Activated CD8-positive, alpha-beta T cell treated with anti-CD3 and anti-CD28 coated beads for 36 hours (primary cell): ENCODE data around the gene CNOT4. TPM values are rescaled to one million over a fixed set of nuclear protein-coding genes. Genes with fewer than 3 reads are reported as not detected.

Experiments
- ATAC-seq: fragments of 200-7000 bp; cut with Tn5 transposase; one replicate; pipeline ENCODE4 v1.10.0; 2021; ENCODE audit warnings: mild to moderate bottlenecking, moderate library complexity
- CTCF ChIA-PET: fragments of 350-600 bp; sonication (Branson Sonifier 250); formaldehyde crosslinking; loops from one replicate; lab custom pipeline; 2021; ENCODE audit warnings: antibody characterized with exemption; lab: Charles Lee
- POLR2A ChIA-PET: fragments of 350-600 bp; sonication (Branson Sonifier 250); formaldehyde crosslinking; loops from one replicate; lab custom pipeline; 2021; ENCODE audit warnings: antibody characterized with exemption; lab: Charles Lee
- DNase-seq: peaks from one replicate; pipeline ENCODE4 v3.0.0-alpha.2; 2020
- H3K27ac Mint-ChIP-seq: one replicate; pipeline ENCODE4 v1.8.0; 2021; ENCODE audit warnings: mild to moderate bottlenecking, mixed read lengths
- H3K27me3 Mint-ChIP-seq: one replicate; pipeline ENCODE4 v1.8.0; 2021; ENCODE audit warnings: mixed read lengths
- H3K36me3 Mint-ChIP-seq: one replicate; pipeline ENCODE4 v1.8.0; 2021; ENCODE audit warnings: low read depth, mixed read lengths
- H3K4me1 Mint-ChIP-seq: one replicate; pipeline ENCODE4 v1.8.0; 2021; ENCODE audit warnings: low read depth, mixed read lengths
- H3K4me3 Mint-ChIP-seq: one replicate; pipeline ENCODE4 v1.8.0; 2021; ENCODE audit warnings: mild to moderate bottlenecking, moderate library complexity, mixed read lengths
- H3K9me3 Mint-ChIP-seq: one replicate; pipeline ENCODE4 v1.8.0; 2021; ENCODE audit warnings: mixed read lengths
- CTCF ChIP-seq: fragments of 200-600 bp; IDR thresholded peaks from one replicate; pipeline ENCODE4 v1.8.0; 2022; ENCODE audit warnings: antibody characterized with exemption, mild to moderate bottlenecking
- intact Hi-C: fragments of 100-400 bp; cut with micrococcal nuclease; formaldehyde crosslinking; loops from one replicate; pipeline ENCODE4 v1.10.0; 2022
- total RNA-seq, 2 experiments: library from RNA; stranded (reverse); gene quantifications; one replicate each; pipeline ENCODE4 v1.2.3, GENCODE V29; 2021

CNOT4 gene
- total RNA-seq, 2 experiments from 2014 or later = 22.0 to 23.6 TPM

- no peaks in the 10 kb centered on the region for H3K9me3 Mint-ChIP-seq
- intact Hi-C loops = no loop called here
- TF ChIP-seq CTCF = no peak
- DNase-seq (no peak), ATAC-seq (peak; percentile 17)
- POLR2A ChIA-PET = interaction anchor here (0.6 kb wide), 1 partner anchor 114 kb away, joined by 4 read pairs; no protein-coding TSS in a partner anchor
- H3K4me1 Mint-ChIP-seq = peaks cover 5% of the 10 kb centered on the region
- CTCF ChIA-PET = no interaction called here
- H3K36me3 Mint-ChIP-seq = peaks cover 11% of the 10 kb centered on the region
- no peaks in the 10 kb centered on the region for H3K27me3 Mint-ChIP-seq
- no peak overlapping the region for H3K27ac Mint-ChIP-seq
- no peak overlapping the region for H3K4me3 Mint-ChIP-seq
Measured at GRCh38 chr7:135406918-135407317, 103.0 kb downstream of the CNOT4 start.

GRCh38 chr7:135405969-135406368 is 103.9 kb downstream of the CNOT4 start:
- CTCF ChIA-PET = no interaction called here
- ATAC-seq (no peak), DNase-seq (no peak)
- Mint-ChIP-seq H3K9me3 (no peaks in the 10 kb centered on the region), H3K4me1 (peaks cover 5% of the 10 kb centered on the region), H3K4me3 (no peak overlapping the region), H3K27me3 (no peaks in the 10 kb centered on the region), H3K27ac (no peak overlapping the region), H3K36me3 (peaks cover 11% of the 10 kb centered on the region)
- POLR2A ChIA-PET = no interaction called here
- intact Hi-C loops = no loop called here
- no peak for TF ChIP-seq CTCF

- ChIA-PET CTCF (no interaction called here), POLR2A (no interaction called here)
- H3K9me3 Mint-ChIP-seq = no peaks in the 10 kb centered on the region
- no peaks in the 10 kb centered on the region for H3K27me3 Mint-ChIP-seq
- peaks cover 3% of the 10 kb centered on the region for H3K4me1 Mint-ChIP-seq
- no peak for TF ChIP-seq CTCF
- peaks cover 6% of the 10 kb centered on the region for H3K36me3 Mint-ChIP-seq
- intact Hi-C loops = no loop called here
- ATAC-seq (no peak), DNase-seq (no peak)
- no peak overlapping the region for H3K4me3 Mint-ChIP-seq
- H3K27ac Mint-ChIP-seq = no peak overlapping the region
Measured at GRCh38 chr7:135403302-135403701, 106.6 kb downstream of the CNOT4 start.

GRCh38 chr7:135397689-135398088 is 112.2 kb downstream of the CNOT4 start:
- CTCF ChIA-PET = no interaction called here
- Mint-ChIP-seq H3K36me3 (peaks cover 22% of the 10 kb centered on the region), H3K27ac (no peak overlapping the region), H3K4me1 (no peaks in the 10 kb centered on the region), H3K4me3 (no peak overlapping the region), H3K27me3 (no peaks in the 10 kb centered on the region), H3K9me3 (no peaks in the 10 kb centered on the region)
- intact Hi-C loops = no loop called here
- TF ChIP-seq CTCF = no peak
- ATAC-seq (no peak), DNase-seq (no peak)
- POLR2A ChIA-PET = interaction anchor here (0.7 kb wide), 1 partner anchor 228 kb away, joined by 5 read pairs; no protein-coding TSS in a partner anchor

GRCh38 chr7:135392701-135393100 is 117.2 kb downstream of the CNOT4 start:
- Mint-ChIP-seq H3K4me1 (no peaks in the 10 kb centered on the region), H3K27me3 (no peaks in the 10 kb centered on the region), H3K27ac (no peak overlapping the region), H3K9me3 (no peaks in the 10 kb centered on the region), H3K36me3 (peaks cover 22% of the 10 kb centered on the region), H3K4me3 (no peak overlapping the region)
- CTCF ChIA-PET = no interaction called here
- TF ChIP-seq CTCF = no peak
- POLR2A ChIA-PET = interaction anchor here (0.5 kb wide), 1 partner anchor 76 kb away, joined by 3 read pairs; no protein-coding TSS in a partner anchor
- intact Hi-C loops = no loop called here
- no peak for DNase-seq
- no peak for ATAC-seq
